A549 (cell line): ENCODE data around the gene MARCO. TPM values are rescaled to one million over a fixed set of nuclear protein-coding genes. Genes with fewer than 3 reads are reported as not detected.

Source experiments
- ATAC-seq, 2 experiments: fragments of 200-7000 bp in 1 of 2; fragments of >200 bp in 1 of 2; cut with Nextera tagmentation in 1 of 2; cut with Tn5 transposase in 1 of 2; 3 replicates each; pipeline versions ENCODE4 v1.8.0 to v1.9.1; 2018 to 2020; ENCODE audit warnings: mild to moderate bottlenecking in 1 of 2, moderate library complexity in 1 of 2
- CTCF ChIA-PET: fragments of 300-600 bp; sonication (Branson Sonifier 250); formaldehyde crosslinking; extraction: SDS; loops from one replicate; lab custom pipeline; 2021; ENCODE audit warnings: antibody characterized with exemption, inconsistent platforms; lab: Yijun Ruan, JAX
- POLR2A ChIA-PET: fragments of 350-600 bp; formaldehyde crosslinking; extraction: SDS; loops from one replicate; lab custom pipeline; 2021; ENCODE audit warnings: antibody characterized with exemption, inconsistent platforms; lab: Yijun Ruan, JAX
- DNase-seq, 2 experiments: peaks; one replicate each; pipeline versions ENCODE4 v3.0.0 to v3.0.0-alpha.2; 2011 to 2016; ENCODE audit warnings: low read depth in 1 of 2, low spot score in 1 of 2
- FAIRE-seq: peaks from 2 replicates; lab custom pipeline; 2011; peaks lifted over from hg19 to GRCh38; lab: Jason Lieb, UNC
- H3K27ac ChIP-seq, 2 experiments: fragments of >200 bp; sonication (Bioruptor Twin); formaldehyde crosslinking; 3 replicates each; pipeline ENCODE4 v1.5.1; 2016 to 2017
- H3K4me1 ChIP-seq: fragments of >200 bp; sonication (Bioruptor Twin); formaldehyde crosslinking; 3 replicates; pipeline ENCODE4 v1.6.1; 2016
- H3K4me2 ChIP-seq: fragments of >200 bp; sonication (Bioruptor Twin); formaldehyde crosslinking; 3 replicates; pipeline ENCODE4 v1.6.1; 2016
- H3K4me3 ChIP-seq: fragments of >200 bp; sonication (Bioruptor Twin); formaldehyde crosslinking; 3 replicates; pipeline ENCODE4 v1.5.1; 2016
- H3K9me3 ChIP-seq: fragments of >200 bp; sonication (Bioruptor Twin); formaldehyde crosslinking; 3 replicates; pipeline ENCODE4 v1.6.1; 2016
- BHLHE40 ChIP-seq: IDR thresholded peaks from 2 replicates; pipeline ENCODE4 v1.6.1; 2012; ENCODE audit warnings: low read depth, low read length, inconsistent platforms
- CBX2 ChIP-seq: fragments of 200-600 bp; sonication (generic); IDR thresholded peaks from 2 replicates; pipeline ENCODE4 v1.6.1; 2016; ENCODE audit warnings: low read depth, mild to moderate bottlenecking, borderline replicate concordance
- CEBPB ChIP-seq, 2 experiments: fragments of >200 bp in 1 of 2; sonication (Bioruptor Twin) in 1 of 2; formaldehyde crosslinking in 1 of 2; IDR thresholded peaks; 2 replicates each; pipeline ENCODE4 v1.6.1; 2012 to 2016
- EHF ChIP-seq: fragments of 250-450 bp; sonication (Bioruptor Pico); IDR thresholded peaks from 2 replicates; pipeline ENCODE4 v1.5.0; 2020; ENCODE audit warnings: mild to moderate bottlenecking
- EHMT2 ChIP-seq: fragments of 200-600 bp; sonication (generic); IDR thresholded peaks from 2 replicates; pipeline ENCODE4 v1.6.1; 2016; ENCODE audit warnings: antibody characterized with exemption, low read depth, mild to moderate bottlenecking, moderate library complexity
- ELK1 ChIP-seq: fragments of 150-350 bp; IDR thresholded peaks from 2 replicates; pipeline ENCODE4 v1.6.1; 2014; ENCODE audit warnings: low read depth, mild to moderate bottlenecking, low read length
- EP300 ChIP-seq, 2 experiments: fragments of >200 bp; sonication (Bioruptor Twin); formaldehyde crosslinking; IDR thresholded peaks; 2 replicates in 1 of 2; 3 replicates in 1 of 2; pipeline ENCODE4 v1.6.1; 2016 to 2017
- ESRRA ChIP-seq: fragments of 150-350 bp; IDR thresholded peaks from 2 replicates; pipeline ENCODE4 v1.6.1; 2014; ENCODE audit warnings: mild to moderate bottlenecking, low read length, borderline replicate concordance
- FOXS1 ChIP-seq: fragments of 250-450 bp; sonication (Bioruptor Pico); IDR thresholded peaks from 2 replicates; pipeline ENCODE4 v1.5.0; 2020; ENCODE audit warnings: mild to moderate bottlenecking, moderate library complexity
- GATA3 ChIP-seq: IDR thresholded peaks from 2 replicates; pipeline ENCODE4 v1.6.1; 2012; ENCODE audit warnings: borderline replicate concordance
- HES2 ChIP-seq: fragments of >200 bp; sonication (Bioruptor Twin); formaldehyde crosslinking; IDR thresholded peaks from 2 replicates; pipeline ENCODE4 v1.6.1; 2016
- HEYL ChIP-seq: fragments of 250-450 bp; sonication (Bioruptor Pico); IDR thresholded peaks from 2 replicates; pipeline ENCODE4 v1.8.0; 2021; ENCODE audit warnings: mild to moderate bottlenecking, moderate library complexity
- HOXB13 ChIP-seq: fragments of 250-450 bp; sonication (Bioruptor Pico); IDR thresholded peaks from 2 replicates; pipeline ENCODE4 v1.5.0; 2020; ENCODE audit warnings: low read depth, mild to moderate bottlenecking, moderate library complexity
- JUN ChIP-seq, 2 experiments: fragments of >200 bp; sonication (Bioruptor Twin); formaldehyde crosslinking; IDR thresholded peaks; 2 replicates in 1 of 2; 3 replicates in 1 of 2; pipeline ENCODE4 v1.6.1; 2016 to 2017
- KDM5A ChIP-seq: fragments of 200-600 bp; sonication (generic); IDR thresholded peaks from 2 replicates; pipeline ENCODE4 v1.6.1; 2016; ENCODE audit warnings: antibody characterized with exemption, mild to moderate bottlenecking
- MAFK ChIP-seq: fragments of 450-650 bp; IDR thresholded peaks from 2 replicates; pipeline ENCODE4 v1.6.1; 2014; ENCODE audit not compliant: partially characterized antibody
- MAZ ChIP-seq: fragments of 150-350 bp; IDR thresholded peaks from 2 replicates; pipeline ENCODE4 v1.6.1; 2014; ENCODE audit warnings: antibody characterized with exemption, low read depth, low read length, borderline replicate concordance
- NFE2L2 ChIP-seq: fragments of 150-350 bp; conservative IDR thresholded peaks from 2 replicates; pipeline ENCODE4 v1.6.1; 2014; ENCODE audit warnings: low read length
- NPAS2 ChIP-seq: fragments of 250-450 bp; sonication (Bioruptor Pico); IDR thresholded peaks from 2 replicates; pipeline ENCODE4 v1.8.0; 2022; ENCODE audit warnings: mild to moderate bottlenecking, moderate library complexity, borderline replicate concordance
- NR3C1 ChIP-seq: fragments of >200 bp; sonication (Bioruptor Twin); formaldehyde crosslinking; IDR thresholded peaks from 3 replicates; pipeline ENCODE4 v1.6.1; 2017
- PHF8 ChIP-seq: fragments of 200-600 bp; sonication (generic); IDR thresholded peaks from 2 replicates; pipeline ENCODE4 v1.6.1; 2016; ENCODE audit warnings: low read depth, mild to moderate bottlenecking, antibody characterized with exemption, moderate library complexity, borderline replicate concordance
- SREBF2 ChIP-seq: fragments of 450-650 bp; IDR thresholded peaks from 2 replicates; pipeline ENCODE4 v1.6.1; 2014; ENCODE audit warnings: mild to moderate bottlenecking, moderate library complexity
- TFCP2L1 ChIP-seq: fragments of 250-450 bp; sonication (Bioruptor Pico); IDR thresholded peaks from 2 replicates; pipeline ENCODE4 v1.5.0; 2021; ENCODE audit warnings: mild to moderate bottlenecking
- USF2 ChIP-seq: fragments of 450-650 bp; IDR thresholded peaks from 2 replicates; pipeline ENCODE4 v1.6.1; 2014; ENCODE audit warnings: antibody characterized with exemption
- WGBS: methylation state at CpG from one replicate; pipeline ENCODE4 v1.1.6; 2017; ENCODE audit errors: missing lambda C conversion rate; 5-methylcytosine and 5-hydroxymethylcytosine counted together
- polyA plus RNA-seq, 4 experiments: library from polyadenylated mRNA; depleted of rRNA in 3 of 4; stranded (reverse); fragments of >200 nt; fragmentation: RNase III in 1 of 4; extraction: RNeasy Plus Mini Kit Qiagen cat#74134 plus additional on column Dnase treatment in 1 of 4; gene quantifications; 2 replicates in 3 of 4; 3 replicates in 1 of 4; pipeline ENCODE4 v1.2.3, GENCODE V29; 2011 to 2017

MARCO gene
- polyA plus RNA-seq, 2 of the 4 experiments (the other 2 are of a cell fraction), result 0.05 TPM; not detected in 1

- Histone ChIP-seq H3K27ac (no peak overlapping the region), H3K4me3 (no peak overlapping the region), H3K4me1 (no peaks in the 10 kb centered on the region), H3K4me2 (no peak overlapping the region), H3K9me3 (no peaks in the 10 kb centered on the region)
- 3% methylated on average over 2 of the region's 2 CpGs for WGBS
- TF ChIP-seq PHF8 (no peak), ESRRA (no peak), CBX2 (no peak), TFCP2L1 (no peak), ELK1 (no peak), NR3C1 (no peak), HOXB13 (CRISPR knock-in tag) (no peak), EP300 (IDR thresholded peaks at IDR 0.05) (no peak), SREBF2 (no peak)
- DNase-seq (no peak), ATAC-seq (no peak), FAIRE-seq (no peak)
- POLR2A ChIA-PET, result no interaction called here
- CTCF ChIA-PET, result no interaction called here
These were observed 39.0 kb upstream of the MARCO start for GRCh38 chr2:118903029-118903351.

GRCh38 chr2:118903551-118904479 lies 38.2 kb upstream of the MARCO start:
- no peak for DNase-seq
- ATAC-seq, result no peak
- WGBS, result 17% methylated on average over 11 of the region's 11 CpGs
- Histone ChIP-seq H3K4me2 (no peak overlapping the region), H3K4me3 (no peak overlapping the region), H3K4me1 (no peaks in the 10 kb centered on the region), H3K9me3 (no peaks in the 10 kb centered on the region), H3K27ac (no peak overlapping the region)
- CTCF ChIA-PET, result interaction anchor here (3.8 kb wide), 1 partner anchor 22 kb away, joined by 17 read pairs; no protein-coding TSS in a partner anchor
- TF ChIP-seq JUN (IDR thresholded peaks at IDR 0.05), result no peak
- TF ChIP-seq GATA3, result no peak
- POLR2A ChIA-PET, result no interaction called here
- FAIRE-seq, result no peak

GRCh38 chr2:118905206-118905605 lies 36.8 kb upstream of the MARCO start:
- Histone ChIP-seq H3K4me3 (no peak overlapping the region), H3K27ac (no peak overlapping the region), H3K4me1 (no peaks in the 10 kb centered on the region), H3K4me2 (no peak overlapping the region), H3K9me3 (no peaks in the 10 kb centered on the region)
- ATAC-seq, result no peak
- 58% methylated on average over 3 of the region's 3 CpGs for WGBS
- POLR2A ChIA-PET, result no interaction called here
- no peak for FAIRE-seq
- CTCF ChIA-PET, result interaction anchor here (3.8 kb wide), 1 partner anchor 23 kb away, joined by 17 read pairs; no protein-coding TSS in a partner anchor
- TF ChIP-seq CEBPB (IDR thresholded peaks at IDR 0.05) (no peak), ELK1 (no peak), JUN (IDR thresholded peaks at IDR 0.05) (no peak), ESRRA (no peak), BHLHE40 (no peak), HEYL (CRISPR knock-in tag) (no peak), EHMT2 (no peak), MAFK (no peak), KDM5A (no peak), HOXB13 (CRISPR knock-in tag) (no peak), NPAS2 (CRISPR knock-in tag) (no peak), EHF (CRISPR knock-in tag) (no peak), USF2 (no peak), NFE2L2 (no peak), MAZ (no peak), CBX2 (no peak), HES2 (no peak), FOXS1 (CRISPR knock-in tag) (no peak)
- DNase-seq, result no peak
